ENCODE results near the gene TTLL6. TPM values are rescaled to one million over a fixed set of nuclear protein-coding genes. Genes with fewer than 3 reads are reported as not detected.

Gene TTLL6
- total and polyA plus RNA-seq, 9 of the 15 experiments (the other 6 are each of a cell fraction or from before 2014, with no cell fraction given), result 0.05 TPM; not detected in 8

DNA sequence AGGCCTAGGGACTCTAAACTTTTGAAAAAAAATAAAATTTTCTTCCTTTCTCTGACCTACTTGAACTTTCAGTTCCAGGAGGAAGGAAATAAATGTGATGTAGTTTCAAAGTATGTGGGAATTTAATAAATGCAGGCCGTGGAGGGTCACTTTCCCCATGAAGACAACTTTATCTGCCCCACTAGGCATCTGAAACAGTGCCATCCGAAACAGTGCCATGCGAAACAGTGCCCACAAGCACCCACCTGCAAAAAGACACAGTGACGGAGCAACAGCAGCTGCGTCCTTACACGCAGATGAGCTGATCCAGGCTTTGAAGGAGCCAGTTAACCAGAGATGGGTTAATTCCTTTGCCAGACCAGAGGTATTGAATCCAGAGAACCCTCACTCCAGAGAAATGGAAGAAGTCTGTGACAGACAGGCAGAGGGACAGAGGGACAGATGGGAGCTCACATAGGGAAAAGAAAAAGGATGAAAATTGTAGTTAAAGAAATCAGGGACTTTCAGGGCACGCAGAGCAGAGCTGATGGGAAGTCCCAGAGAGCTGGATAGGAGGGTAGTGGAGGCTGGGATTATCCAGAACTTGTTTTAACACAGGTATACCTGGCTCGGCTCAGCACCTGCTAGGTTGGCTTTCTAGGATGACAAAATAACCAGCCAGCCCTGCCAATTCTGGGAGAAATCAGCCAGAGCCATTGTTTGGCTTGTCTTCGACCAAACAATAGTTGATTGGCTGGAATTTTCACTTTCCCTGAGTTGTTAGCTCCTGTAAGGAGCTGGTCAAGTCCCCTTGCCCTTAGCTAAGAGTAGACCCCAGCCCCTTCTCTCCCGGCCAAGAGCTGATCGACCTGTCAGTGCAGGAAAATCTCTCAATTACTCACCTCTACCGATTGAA lies 71.4 kb downstream of the TTLL6 start (continued):
- TF ChIP-seq, protein P1, sequence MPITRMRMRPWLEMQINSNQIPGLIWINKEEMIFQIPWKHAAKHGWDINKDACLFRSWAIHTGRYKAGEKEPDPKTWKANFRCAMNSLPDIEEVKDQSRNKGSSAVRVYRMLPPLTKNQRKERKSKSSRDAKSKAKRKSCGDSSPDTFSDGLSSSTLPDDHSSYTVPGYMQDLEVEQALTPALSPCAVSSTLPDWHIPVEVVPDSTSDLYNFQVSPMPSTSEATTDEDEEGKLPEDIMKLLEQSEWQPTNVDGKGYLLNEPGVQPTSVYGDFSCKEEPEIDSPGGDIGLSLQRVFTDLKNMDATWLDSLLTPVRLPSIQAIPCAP (CRISPR knock-in tag; IDR thresholded peaks at IDR 0.05; ENCODE audit: borderline replicate concordance), result no peak

DNA sequence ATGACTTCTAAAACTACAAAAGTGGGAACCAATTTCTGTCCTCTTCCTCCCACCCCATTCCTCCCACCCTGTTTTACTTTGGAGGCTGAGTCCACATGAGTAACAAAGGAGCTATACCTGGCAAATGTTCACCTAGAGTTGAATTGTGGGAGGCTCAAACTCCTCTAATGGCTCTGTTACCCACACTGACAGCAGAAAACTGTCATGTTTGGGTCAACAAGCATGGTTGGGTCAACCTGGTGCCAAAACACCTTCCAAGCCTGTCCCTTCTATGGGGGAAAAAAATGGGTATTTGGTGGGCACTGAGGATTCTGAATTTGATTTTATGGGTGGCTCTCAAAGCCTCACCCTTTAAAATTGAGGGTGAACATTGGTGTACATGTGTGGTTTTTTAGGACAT lies 76.5 kb downstream of the TTLL6 start:
- no peak overlapping the region for H3K27ac ChIP-seq (ENCODE audit: extremely low read depth, low read depth, low read length)
- no peak overlapping the region for H3K4me2 ChIP-seq (ENCODE audit: insufficient read depth, low read length)
- intact Hi-C loops (cut with micrococcal nuclease), result no loop called here
- H3K4me1 ChIP-seq (replicated peaks in 1 of 2; ENCODE audit: control insufficient read depth in 2 of 2, insufficient read depth in 2 of 2, low read length in 2 of 2), result peaks cover 0 to 4% of the 10 kb centered on the region in 2 experiments; a peak in 3 of 5 replicates
- no peaks in the 10 kb centered on the region for H3K36me3 ChIP-seq (ENCODE audit: control insufficient read depth, insufficient read depth, low read length)
- no peaks in the 10 kb centered on the region for H3K79me2 ChIP-seq (ENCODE audit: control insufficient read depth, insufficient read depth, low read length)
- ChIA-PET POLR2A (no interaction called here), CTCF (ENCODE audit: low intra/inter-chr PET ratio) (no interaction called here)
- no peak overlapping the region for H2AFZ ChIP-seq (ENCODE audit: low read depth, low read length)
- H3K9ac ChIP-seq (ENCODE audit: insufficient read depth in 1 of 2, low read depth in 2 of 2, low read length in 2 of 2), result no peak overlapping the region
- in situ Hi-C loops (cut with MboI), result no loop called here
- no peaks in the 10 kb centered on the region for H3K9me1 ChIP-seq (ENCODE audit: control insufficient read depth, insufficient read depth, low read length)
- no peaks in the 10 kb centered on the region for H3K9me3 ChIP-seq (replicated peaks; ENCODE audit: control insufficient read depth, insufficient read depth, low read depth, low read length)
- no peak for ATAC-seq
- no peak for FAIRE-seq
- TF ChIP-seq, protein P2, sequence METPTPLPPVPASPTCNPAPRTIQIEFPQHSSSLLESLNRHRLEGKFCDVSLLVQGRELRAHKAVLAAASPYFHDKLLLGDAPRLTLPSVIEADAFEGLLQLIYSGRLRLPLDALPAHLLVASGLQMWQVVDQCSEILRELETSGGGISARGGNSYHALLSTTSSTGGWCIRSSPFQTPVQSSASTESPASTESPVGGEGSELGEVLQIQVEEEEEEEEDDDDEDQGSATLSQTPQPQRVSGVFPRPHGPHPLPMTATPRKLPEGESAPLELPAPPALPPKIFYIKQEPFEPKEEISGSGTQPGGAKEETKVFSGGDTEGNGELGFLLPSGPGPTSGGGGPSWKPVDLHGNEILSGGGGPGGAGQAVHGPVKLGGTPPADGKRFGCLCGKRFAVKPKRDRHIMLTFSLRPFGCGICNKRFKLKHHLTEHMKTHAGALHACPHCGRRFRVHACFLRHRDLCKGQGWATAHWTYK (CRISPR knock-in tag; IDR thresholded peaks at IDR 0.05), result no peak
- TF ChIP-seq TAF1 (IDR thresholded peaks at IDR 0.05; ENCODE audit: control insufficient read depth, extremely low read depth, insufficient read depth, low read length, severe bottlenecking), result no peak
- peaks cover 5% of the 10 kb centered on the region; the same call in 1 of the 2 replicates for H4K20me1 ChIP-seq (replicated peaks; ENCODE audit: control insufficient read depth, insufficient read depth, low read length)
- no TSS peak for BruUV-seq (replicated peaks)
- no peak for DNase-seq (ENCODE audit: extremely low read depth in 1 of 4, low spot score in 3 of 4)
- H3K4me3 ChIP-seq, result no peak overlapping the region
- peaks cover 39 to 64% of the 10 kb centered on the region in 2 experiments for H3K27me3 ChIP-seq (ENCODE audit: control insufficient read depth in 2 of 2, insufficient read depth in 2 of 2, low read length in 2 of 2)
